OCI-LY3 (cell line): ENCODE measurements around the gene COMT.

Experiments
- EZH2phosphoT487 ChIP-seq: fragments of 200-600 bp; shearing (Covaris generic); IDR thresholded peaks from 2 replicates; pipeline ENCODE4 v1.6.1; 2018; ENCODE audit warnings: antibody characterized with exemption, mixed run types, low read depth
- TF ChIP-seq, protein P1 (sequence below): fragments of 200-600, 300-600 bp; sonication (generic); IDR thresholded peaks from 2 replicates; pipeline ENCODE4 v1.5.1; 2014; ENCODE audit warnings: antibody characterized with exemption, low read length, low read depth

DNA sequence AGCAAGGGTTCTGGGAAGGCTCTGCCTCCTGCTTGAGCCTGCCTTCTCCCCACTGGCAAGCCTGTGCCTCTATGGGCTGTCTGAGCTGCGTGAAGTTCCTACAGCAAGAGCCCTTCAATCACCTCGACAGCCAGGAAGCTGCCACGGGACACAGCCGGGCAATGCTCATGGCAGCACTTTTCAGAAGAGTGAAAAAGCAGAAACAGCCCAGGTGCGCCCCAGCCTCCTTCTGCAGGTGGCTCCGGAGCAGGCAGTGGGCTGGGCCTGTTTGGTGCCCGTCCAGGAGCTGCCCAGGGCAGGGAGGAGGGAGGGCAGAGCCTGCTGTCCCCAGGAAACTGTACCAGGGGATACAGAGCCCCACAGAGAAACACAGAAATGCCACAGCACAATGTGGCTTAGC lies 24.6 kb upstream of the COMT start:
- TF ChIP-seq, protein P1, sequence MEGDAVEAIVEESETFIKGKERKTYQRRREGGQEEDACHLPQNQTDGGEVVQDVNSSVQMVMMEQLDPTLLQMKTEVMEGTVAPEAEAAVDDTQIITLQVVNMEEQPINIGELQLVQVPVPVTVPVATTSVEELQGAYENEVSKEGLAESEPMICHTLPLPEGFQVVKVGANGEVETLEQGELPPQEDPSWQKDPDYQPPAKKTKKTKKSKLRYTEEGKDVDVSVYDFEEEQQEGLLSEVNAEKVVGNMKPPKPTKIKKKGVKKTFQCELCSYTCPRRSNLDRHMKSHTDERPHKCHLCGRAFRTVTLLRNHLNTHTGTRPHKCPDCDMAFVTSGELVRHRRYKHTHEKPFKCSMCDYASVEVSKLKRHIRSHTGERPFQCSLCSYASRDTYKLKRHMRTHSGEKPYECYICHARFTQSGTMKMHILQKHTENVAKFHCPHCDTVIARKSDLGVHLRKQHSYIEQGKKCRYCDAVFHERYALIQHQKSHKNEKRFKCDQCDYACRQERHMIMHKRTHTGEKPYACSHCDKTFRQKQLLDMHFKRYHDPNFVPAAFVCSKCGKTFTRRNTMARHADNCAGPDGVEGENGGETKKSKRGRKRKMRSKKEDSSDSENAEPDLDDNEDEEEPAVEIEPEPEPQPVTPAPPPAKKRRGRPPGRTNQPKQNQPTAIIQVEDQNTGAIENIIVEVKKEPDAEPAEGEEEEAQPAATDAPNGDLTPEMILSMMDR = no peak
- TF ChIP-seq EZH2phosphoT487 = no peak
